GM19397 (cell line): Measurements from ENCODE around the gene HYKK.
A peak's percentile ranks its signal among the peaks of the same experiment; 100 is the strongest.
"Not testable (repeated sequence)": the region's sequence is repeated elsewhere in the genome, so short reads cannot be mapped to it uniquely, and the experiment has no call there.

Experiments used
- ATAC-seq: cut with Tn5 transposase; IDR thresholded peaks from one replicate; pipeline ENCODE4 v1.9.1; 2021; ENCODE audit warnings: mild to moderate bottlenecking, moderate library complexity; ENCODE audit not compliant: unreplicated experiment

HYKK gene, protein sequence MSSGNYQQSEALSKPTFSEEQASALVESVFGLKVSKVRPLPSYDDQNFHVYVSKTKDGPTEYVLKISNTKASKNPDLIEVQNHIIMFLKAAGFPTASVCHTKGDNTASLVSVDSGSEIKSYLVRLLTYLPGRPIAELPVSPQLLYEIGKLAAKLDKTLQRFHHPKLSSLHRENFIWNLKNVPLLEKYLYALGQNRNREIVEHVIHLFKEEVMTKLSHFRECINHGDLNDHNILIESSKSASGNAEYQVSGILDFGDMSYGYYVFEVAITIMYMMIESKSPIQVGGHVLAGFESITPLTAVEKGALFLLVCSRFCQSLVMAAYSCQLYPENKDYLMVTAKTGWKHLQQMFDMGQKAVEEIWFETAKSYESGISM

DNA sequence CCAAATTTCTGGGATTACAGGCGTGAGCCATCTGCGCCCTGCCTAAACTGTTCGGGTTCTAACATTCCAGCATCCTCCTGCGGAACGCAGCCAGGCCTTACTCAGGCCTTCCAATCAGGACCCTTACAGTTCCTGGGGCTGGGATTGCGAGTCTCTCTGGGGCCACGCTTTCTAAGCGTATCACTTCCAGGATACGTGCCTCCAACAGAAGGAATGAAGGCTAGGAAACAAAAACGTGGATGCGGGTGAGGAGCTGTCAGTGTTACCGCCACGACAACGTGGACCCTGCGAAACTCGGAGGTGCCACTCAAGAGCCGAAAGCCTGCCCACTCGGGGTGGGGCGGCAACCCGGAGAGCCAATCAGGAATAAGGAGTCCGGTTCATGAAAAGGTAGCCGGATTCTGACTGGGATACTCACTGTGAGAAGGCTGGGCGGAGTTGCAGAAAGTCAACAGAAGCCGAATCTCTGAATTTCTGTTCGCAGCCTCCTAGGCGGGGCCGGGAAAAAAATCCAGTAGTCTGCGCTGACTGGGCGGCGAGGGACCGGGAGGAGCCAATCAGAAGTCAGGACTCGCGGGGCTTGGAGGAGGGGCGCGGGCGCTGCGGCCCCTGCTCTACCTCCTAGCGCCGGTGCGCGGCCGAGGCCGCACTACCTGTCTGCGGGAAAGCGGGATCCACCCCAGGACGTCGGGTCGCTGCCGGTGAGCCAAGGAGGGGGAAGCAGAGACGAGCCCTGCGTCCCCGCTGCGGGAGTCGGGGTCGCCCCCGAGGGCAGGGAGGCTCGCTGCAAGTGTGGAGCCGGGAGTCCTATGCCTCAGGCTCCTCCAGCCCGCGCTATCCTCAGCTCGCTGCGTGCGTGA lies at the start of gene HYKK:
Gene HYKK (plus strand): TSS at position 607 of the 860 bp plus-strand sequence. CDS start 5,512 bp downstream, outside the sequence.
- peak; percentile 85 for ATAC-seq

- ATAC-seq: no peak
These were observed 46.6 kb upstream of the HYKK start for GRCh38 chr15:78460737-78461136.

DNA sequence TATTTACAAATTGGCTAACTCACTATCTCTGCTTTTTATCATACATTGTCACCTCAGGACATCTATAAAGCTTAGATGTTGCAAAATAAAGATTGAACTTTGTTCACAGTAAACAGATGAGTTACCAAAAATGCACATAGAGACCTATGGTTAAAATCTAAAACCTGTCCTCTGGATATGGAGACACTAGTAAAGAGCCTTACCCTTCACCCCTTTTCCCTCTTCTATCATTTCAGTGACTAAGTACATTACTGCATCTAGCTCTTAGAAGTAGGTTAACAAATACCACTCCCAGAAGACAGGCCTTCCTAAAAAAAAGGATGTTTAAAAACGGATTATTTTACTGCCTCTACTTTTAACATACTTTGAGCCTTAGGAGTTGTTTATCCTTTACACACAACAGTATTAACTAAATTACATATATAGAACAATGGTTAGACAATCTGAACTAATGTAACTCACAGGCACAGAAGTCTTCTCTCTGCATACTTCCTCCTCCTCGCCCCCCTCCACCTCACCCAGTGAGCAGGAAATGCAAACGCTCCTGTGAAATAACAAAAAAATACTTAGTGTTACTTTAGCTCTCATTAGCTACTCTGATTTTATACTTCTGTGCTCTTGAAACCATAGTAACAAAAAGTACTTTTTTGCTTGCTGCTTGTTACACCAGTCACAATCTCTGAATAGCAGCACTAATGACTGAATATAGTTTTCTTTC lies 46.0 kb upstream of the HYKK start:
- ATAC-seq: no peak

DNA sequence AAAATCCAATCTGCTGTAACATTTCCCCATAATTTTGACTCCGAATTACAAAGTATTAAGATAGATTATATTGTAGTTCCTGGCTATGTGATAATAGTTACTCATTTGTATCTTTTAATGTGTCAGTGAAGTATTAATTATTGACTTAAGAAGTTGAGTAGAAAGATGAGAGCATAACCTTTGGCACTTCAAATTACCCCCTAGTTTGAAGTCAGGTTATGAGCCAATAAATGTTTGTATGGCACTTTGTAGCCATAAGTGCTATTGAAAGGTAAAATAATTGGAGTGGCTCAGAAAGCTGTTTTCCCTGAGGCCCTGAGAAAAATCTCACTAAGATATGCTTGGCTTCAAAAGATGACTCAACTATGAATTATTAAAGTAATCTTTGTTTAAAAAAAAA lies 38.3 kb upstream of the HYKK start:
- ATAC-seq: no peak

GRCh38 chr15:78477295-78477694 lies 30.1 kb upstream of the HYKK start:
- no peak for ATAC-seq

DNA sequence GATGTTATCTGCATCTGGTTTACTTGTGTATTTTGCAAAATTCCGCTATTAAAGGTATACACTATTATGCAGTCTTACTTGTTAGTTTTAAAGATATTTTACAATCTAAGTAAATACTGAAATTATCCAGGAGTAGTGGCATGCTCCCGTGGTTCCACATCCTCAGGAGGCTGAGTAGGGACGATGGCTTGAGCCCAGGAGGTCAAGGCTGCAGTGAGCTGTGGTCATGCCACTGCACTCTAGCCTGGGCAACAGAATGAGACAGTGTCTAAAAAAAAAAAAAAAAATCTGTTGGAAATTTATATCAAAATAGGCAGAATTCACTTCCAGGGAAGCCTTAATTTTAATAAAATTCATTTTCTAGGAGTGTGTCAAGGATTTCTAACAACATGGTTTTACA lies 27.7 kb upstream of the HYKK start:
- ATAC-seq: no peak

GRCh38 chr15:78481917-78482316 lies 25.5 kb upstream of the HYKK start:
- ATAC-seq: no peak

GRCh38 chr15:78492872-78493271 lies 14.5 kb upstream of the HYKK start:
- ATAC-seq: no peak

DNA sequence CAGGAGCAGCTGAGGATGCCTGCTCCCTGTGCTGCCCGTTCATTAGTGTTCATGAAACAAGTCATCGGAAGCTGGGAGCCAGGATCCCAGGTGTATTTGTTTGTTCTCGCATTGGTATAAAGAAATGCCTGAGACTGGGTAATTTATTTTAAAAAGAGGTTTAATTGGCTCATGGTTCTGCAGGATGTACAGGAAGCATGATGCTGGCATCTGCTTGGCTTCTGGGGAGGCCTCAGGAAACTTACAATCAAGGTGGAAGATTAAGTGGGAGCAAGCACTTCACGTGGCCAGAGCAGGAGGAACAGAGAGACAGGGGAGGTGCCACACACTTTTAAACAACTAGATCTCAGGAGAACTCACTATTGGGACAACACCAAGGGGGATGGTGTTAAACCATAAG lies 5.5 kb upstream of the HYKK start:
- no peak for ATAC-seq

- ATAC-seq: no peak
These were observed 4.7 kb upstream of the HYKK start for GRCh38 chr15:78502641-78503040.

- peak; percentile 28 for ATAC-seq
These were observed 419 bp downstream of the HYKK start for GRCh38 chr15:78507831-78508160.

DNA sequence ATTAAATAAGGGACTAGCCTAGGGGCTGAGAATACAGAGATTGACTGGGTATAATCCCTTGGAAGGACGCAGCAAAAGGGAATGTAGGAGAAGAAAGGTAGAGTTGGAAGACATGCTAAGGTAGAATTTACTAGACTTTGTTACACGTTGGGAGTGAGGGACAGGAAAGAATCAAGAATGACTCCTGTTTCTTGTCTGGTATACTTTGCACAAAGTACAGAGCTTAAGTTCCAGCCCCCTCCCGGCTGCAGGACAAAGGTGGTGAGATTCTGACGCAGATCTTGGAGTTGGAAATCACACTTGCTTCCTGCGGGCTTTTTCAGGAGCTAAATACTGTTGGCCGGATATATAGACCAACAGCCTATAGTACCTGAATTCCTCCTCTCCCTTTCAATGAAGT lies 895 bp downstream of the HYKK start:
- ATAC-seq: no peak

DNA sequence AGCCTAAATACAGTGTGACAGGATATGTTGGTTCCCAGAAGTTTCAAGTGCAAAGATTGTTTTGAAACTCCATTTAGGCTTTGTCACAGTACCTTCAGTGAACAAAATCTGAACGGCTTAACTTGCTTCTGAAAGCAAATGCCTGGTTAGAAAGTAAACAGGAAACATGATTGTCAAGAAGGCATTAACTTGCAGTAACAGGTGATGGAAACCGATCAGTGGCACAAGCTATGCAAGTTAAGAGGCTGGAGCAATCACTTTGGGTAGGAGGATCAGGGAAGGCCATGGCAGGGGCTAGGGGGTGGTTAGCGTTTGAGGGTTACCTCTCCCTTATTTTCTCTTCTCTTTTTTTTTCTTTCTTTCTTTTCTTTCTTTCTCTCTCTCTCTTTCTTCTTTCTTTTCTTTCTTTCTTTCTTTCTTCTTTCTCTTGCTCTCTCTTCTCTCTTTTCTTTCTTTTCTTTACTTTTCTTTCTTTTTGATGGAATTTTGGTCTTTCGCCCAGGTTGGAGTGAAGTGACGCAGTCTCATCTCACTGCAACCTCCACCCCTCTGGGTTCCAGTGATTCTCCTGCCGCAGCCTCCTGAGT lies 2.4 kb downstream of the HYKK start:
- no peak for ATAC-seq

- ATAC-seq: not testable (repeated sequence)
These were observed 12.7 kb downstream of the HYKK start for GRCh38 chr15:78520035-78520434.

DNA sequence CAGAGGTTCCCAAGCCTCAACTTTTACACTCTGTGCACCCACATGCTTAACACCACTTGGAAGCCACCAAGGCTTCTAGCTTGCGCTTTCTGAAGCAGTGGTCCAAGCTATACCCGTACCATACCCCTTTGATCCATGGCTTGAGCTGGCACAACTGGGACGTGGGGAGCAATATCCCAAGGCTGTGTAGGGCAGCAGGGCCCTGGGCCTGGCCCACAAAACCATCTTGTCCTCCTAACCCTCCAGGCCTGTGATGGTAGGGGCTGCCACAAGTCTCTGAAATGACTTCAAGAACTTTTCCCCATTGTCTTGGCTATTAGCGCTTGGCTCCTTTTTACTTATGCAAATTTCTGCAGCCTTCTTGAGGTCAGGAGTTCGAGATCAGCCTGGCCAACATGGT lies 16.9 kb downstream of the HYKK start:
- no peak for ATAC-seq

GRCh38 chr15:78527325-78527724 lies 19.9 kb downstream of the HYKK start:
- no peak for ATAC-seq

DNA sequence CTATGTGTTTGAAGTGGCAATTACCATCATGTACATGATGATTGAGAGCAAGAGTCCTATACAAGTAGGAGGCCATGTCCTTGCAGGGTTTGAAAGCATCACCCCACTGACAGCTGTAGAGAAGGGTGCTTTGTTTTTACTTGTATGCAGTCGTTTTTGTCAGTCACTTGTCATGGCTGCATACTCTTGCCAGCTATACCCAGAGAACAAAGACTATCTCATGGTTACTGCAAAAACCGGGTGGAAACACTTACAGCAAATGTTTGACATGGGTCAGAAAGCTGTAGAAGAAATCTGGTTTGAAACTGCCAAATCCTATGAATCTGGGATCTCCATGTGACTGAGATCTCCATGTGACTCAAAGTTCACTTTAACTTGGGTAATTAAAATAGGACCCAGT lies 26.0 kb downstream of the HYKK start:
- no peak for ATAC-seq

DNA sequence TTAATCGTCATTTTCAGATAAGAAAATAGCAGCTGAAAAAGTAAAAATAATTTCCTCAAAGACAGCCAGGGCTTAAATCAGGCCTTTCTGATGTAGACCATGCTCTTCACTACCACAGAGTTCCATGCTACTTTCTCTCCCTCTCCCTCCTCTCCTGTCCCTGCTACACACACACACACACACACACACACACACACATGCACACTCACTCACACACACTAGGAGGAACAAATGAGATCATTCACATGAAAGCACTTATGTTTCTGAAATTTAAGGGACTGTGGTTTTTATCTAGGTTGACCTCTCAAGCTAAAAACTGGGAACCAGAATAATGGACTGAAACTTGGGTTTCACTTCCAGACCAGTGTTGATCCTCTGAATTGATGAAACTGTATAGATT lies 28.8 kb downstream of the HYKK start:
- no peak for ATAC-seq

- no peak for ATAC-seq
These were observed 30.0 kb downstream of the HYKK start for GRCh38 chr15:78537266-78537905.

DNA sequence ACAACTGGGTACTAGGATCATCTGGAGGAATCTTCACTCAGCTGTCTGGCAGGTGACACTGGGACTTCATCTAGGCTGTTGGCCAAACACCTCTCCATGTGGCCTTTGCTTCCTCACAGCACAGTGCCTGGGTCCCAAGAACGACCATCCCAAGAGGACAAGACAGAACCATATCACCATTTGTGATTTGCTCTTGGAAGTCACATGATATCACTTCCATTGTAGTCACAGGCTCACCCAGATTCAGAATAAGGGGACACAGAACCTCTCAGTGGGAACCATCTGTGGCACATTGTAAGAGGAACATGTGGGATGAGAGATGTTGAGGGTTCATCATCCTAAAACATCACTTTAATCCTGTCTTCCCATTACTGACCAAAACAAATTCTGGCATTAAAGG lies 31.0 kb downstream of the HYKK start:
- ATAC-seq: no peak
